NB4 (cell line): ENCODE measurements around the gene TPPP3.

ENCODE experiments used
- DNase-seq: peaks from one replicate; pipeline ENCODE4 v3.0.0; 2010; ENCODE audit warnings: low read depth
- H3K4me3 ChIP-seq: one replicate; pipeline ENCODE4 v1.5.1; 2011; ENCODE audit warnings: mild to moderate bottlenecking, low read depth, low read length, moderate library complexity
- CTCF ChIP-seq: IDR thresholded peaks from one replicate; pipeline ENCODE4 v1.5.1; 2012; ENCODE audit warnings: low read depth, low read length
- MAX ChIP-seq: IDR thresholded peaks from 2 replicates; pipeline ENCODE4 v1.6.1; 2011; ENCODE audit warnings: low read depth, low read length
- MYC ChIP-seq: IDR thresholded peaks from 2 replicates; pipeline ENCODE4 v1.6.1; 2011; ENCODE audit warnings: low read depth, low read length
- POLR2A ChIP-seq: IDR thresholded peaks from 2 replicates; pipeline ENCODE4 v1.6.1; 2011; ENCODE audit warnings: mild to moderate bottlenecking; ENCODE audit not compliant: insufficient read length; ENCODE audit errors: extremely low read depth

TPPP3 gene

GRCh38 chr16:67432506-67432890, 39.2 kb upstream of the TPPP3 start:
- no peak overlapping the region for H3K4me3 ChIP-seq
- TF ChIP-seq POLR2A, result no peak
- DNase-seq, result no peak

- DNase-seq, result no peak
Observed at GRCh38 chr16:67431775-67432505, 38.6 kb upstream of the TPPP3 start.

GRCh38 chr16:67430977-67431774, 37.9 kb upstream of the TPPP3 start, which contains the start of gene HSD11B2:
HSD11B2 (plus strand) TSS chr16:67431121; CDS start chr16:67431249, 128 bp downstream.
- DNase-seq, result peak; percentile 41
- no peak for TF ChIP-seq MAX
- no peak for TF ChIP-seq CTCF
- no peak within 1 kb of the TSS for H3K4me3 ChIP-seq

More at GRCh38 chr16:67431775-67432505, 38.6 kb upstream of the TPPP3 start:
- H3K4me3 ChIP-seq, result no peak overlapping the region
- TF ChIP-seq CTCF, result no peak
- no peak for TF ChIP-seq POLR2A

GRCh38 chr16:67430504-67430976, 37.2 kb upstream of the TPPP3 start:
- no peak for TF ChIP-seq CTCF
- no peak for DNase-seq
- H3K4me3 ChIP-seq, result no peak overlapping the region

GRCh38 chr16:67429799-67430503, 36.7 kb upstream of the TPPP3 start:
- no peak overlapping the region for H3K4me3 ChIP-seq
- DNase-seq, result no peak
- TF ChIP-seq CTCF (no peak), MYC (no peak), POLR2A (no peak), MAX (no peak)

GRCh38 chr16:67429053-67429798, 35.9 kb upstream of the TPPP3 start:
- DNase-seq, result no peak
- H3K4me3 ChIP-seq, result no peak overlapping the region
- no peak for TF ChIP-seq CTCF
- TF ChIP-seq MAX, result no peak
- TF ChIP-seq MYC, result no peak
- TF ChIP-seq POLR2A, result no peak
